Lower leg skin (tissue), 4 donors: Measurements from ENCODE around the gene MIP. TPM values are rescaled to one million over a fixed set of nuclear protein-coding genes. Genes with fewer than 3 reads are reported as not detected.

Experiments used
- DNase-seq, 2 donors: peaks; one replicate each; pipeline ENCODE4 v3.0.0-alpha.2; 2019; ENCODE audit warnings: low spot score in 2 of 2
- H3K4me3 ChIP-seq: fragments of 200-600 bp; sonication (generic); 2 replicates; pipeline ENCODE4 v1.5.1; 2017; ENCODE audit warnings: mild to moderate bottlenecking, low read depth; ENCODE audit not compliant: poor library complexity, severe bottlenecking
- POLR2A ChIP-seq, 2 donors: fragments of 450-650 bp; IDR thresholded peaks; one replicate each; pipeline ENCODE4 v1.6.1; 2016 to 2017; ENCODE audit warnings: antibody characterized with exemption in 2 of 2, mild to moderate bottlenecking in 1 of 2, moderate library complexity in 1 of 2
- WGBS, 2 donors: methylation state at CpG; one replicate each; pipeline ENCODE4 v1.1.5; 2018; 5-methylcytosine and 5-hydroxymethylcytosine counted together
- intact Hi-C: fragments of 100-400 bp; cut with DNase I; formaldehyde crosslinking; loops from one replicate; pipeline ENCODE4 v1.15.0; 2023; ENCODE audit warnings: low total_unique reads
- total RNA-seq, 4 donors: library from RNA; depleted of rRNA; stranded (reverse); fragments of >200 nt; gene quantifications; one replicate each; pipeline ENCODE4 v1.1.0, GENCODE V29; 2016
- TF ChIP-seq, protein P1 (sequence below), 3 donors: fragments of 450-650 bp; IDR thresholded peaks; one replicate each; pipeline ENCODE4 v1.5.1; 2016; ENCODE audit warnings: antibody characterized with exemption in 3 of 3, mild to moderate bottlenecking in 3 of 3, moderate library complexity in 2 of 3

Gene MIP
- total RNA-seq, 4 donors from 2014 or later, result not detected

- H3K4me3 ChIP-seq, result peak within 1 kb of the TSS; percentile 57
- WGBS, 2 donors, result 0% methylated on average over 43 of the region's 43 CpGs
- intact Hi-C loops, result loop anchor here (5.0 kb wide), 1 partner anchor 276 kb away; no protein-coding TSS in a partner anchor
- TF ChIP-seq, protein P1, sequence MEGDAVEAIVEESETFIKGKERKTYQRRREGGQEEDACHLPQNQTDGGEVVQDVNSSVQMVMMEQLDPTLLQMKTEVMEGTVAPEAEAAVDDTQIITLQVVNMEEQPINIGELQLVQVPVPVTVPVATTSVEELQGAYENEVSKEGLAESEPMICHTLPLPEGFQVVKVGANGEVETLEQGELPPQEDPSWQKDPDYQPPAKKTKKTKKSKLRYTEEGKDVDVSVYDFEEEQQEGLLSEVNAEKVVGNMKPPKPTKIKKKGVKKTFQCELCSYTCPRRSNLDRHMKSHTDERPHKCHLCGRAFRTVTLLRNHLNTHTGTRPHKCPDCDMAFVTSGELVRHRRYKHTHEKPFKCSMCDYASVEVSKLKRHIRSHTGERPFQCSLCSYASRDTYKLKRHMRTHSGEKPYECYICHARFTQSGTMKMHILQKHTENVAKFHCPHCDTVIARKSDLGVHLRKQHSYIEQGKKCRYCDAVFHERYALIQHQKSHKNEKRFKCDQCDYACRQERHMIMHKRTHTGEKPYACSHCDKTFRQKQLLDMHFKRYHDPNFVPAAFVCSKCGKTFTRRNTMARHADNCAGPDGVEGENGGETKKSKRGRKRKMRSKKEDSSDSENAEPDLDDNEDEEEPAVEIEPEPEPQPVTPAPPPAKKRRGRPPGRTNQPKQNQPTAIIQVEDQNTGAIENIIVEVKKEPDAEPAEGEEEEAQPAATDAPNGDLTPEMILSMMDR (IDR thresholded peaks at IDR 0.05), result no peak
- peak in 1 of 2 donors; percentile 35 for TF ChIP-seq POLR2A (IDR thresholded peaks at IDR 0.05)
- peak; percentile 92 to 98 for DNase-seq
These were observed 14.0 kb upstream of the MIP start, which contains the start of gene SPRYD4 for GRCh38 chr12:56468216-56469006. SPRYD4 (plus strand) TSS chr12:56468578; CDS start chr12:56468592, 14 bp downstream.

GRCh38 chr12:56462565-56462964 is 8.1 kb upstream of the MIP start:
- intact Hi-C loops, result no loop called here
- H3K4me3 ChIP-seq, result no peak overlapping the region
- no peak for DNase-seq
- TF ChIP-seq, protein P1 (IDR thresholded peaks at IDR 0.05), result no peak
- TF ChIP-seq POLR2A (IDR thresholded peaks at IDR 0.05), result no peak

GRCh38 chr12:56461235-56462159 is 7.0 kb upstream of the MIP start:
- intact Hi-C loops, result no loop called here
- WGBS, 2 donors, result 87 to 91% methylated on average over 11 of the region's 11 CpGs
- DNase-seq, result no peak
- TF ChIP-seq POLR2A (IDR thresholded peaks at IDR 0.05), result no peak
- TF ChIP-seq, protein P1 (IDR thresholded peaks at IDR 0.05), result no peak
- no peak overlapping the region for H3K4me3 ChIP-seq

DNA sequence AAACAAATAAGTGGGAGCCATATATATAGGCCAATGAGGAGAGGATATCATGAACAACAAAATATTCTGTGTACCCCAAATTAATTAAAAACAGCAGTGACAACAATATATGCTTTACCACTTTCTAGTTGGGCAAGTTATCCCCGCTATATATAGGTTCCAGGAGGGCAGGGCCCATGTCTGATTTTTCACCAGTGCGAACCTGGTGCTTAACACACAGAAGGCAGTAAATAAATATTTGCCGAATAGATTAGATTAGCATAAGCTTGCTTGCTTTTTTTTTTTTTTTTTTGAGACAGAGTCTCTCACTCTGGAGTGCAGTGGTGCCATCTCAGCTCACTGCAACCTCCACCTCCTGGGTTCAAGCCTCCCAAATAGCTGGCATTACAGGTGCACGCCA is 3.4 kb upstream of the MIP start:
- TF ChIP-seq POLR2A (IDR thresholded peaks at IDR 0.05), result no peak
- TF ChIP-seq, protein P1 (IDR thresholded peaks at IDR 0.05), result no peak
- intact Hi-C loops, result no loop called here
- WGBS, 2 donors, result 90 to 94% methylated on average over 4 of the region's 4 CpGs
- DNase-seq, result no peak
- no peak overlapping the region for H3K4me3 ChIP-seq

DNA sequence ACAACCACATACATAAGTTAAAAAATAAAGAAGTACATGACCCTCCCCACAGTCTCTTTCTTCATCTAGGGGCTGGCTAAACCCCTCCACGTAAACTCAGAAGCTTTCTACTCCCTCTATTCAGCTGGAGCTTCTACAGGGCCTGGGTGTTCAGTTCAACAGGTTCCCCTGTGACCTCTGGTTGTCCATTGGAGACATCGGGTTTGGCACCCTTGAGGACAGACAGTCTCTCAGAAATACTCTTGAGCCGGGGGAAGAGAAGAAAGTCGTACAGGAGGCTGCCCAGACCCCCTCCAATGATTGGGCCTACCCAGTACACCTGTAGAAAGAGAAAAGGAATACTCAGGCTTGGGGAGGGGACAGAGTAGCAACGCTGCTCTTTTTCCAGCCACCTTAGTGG is 3.3 kb downstream of the MIP start:
- WGBS, 2 donors, result 87 to 92% methylated on average over 5 of the region's 5 CpGs
- intact Hi-C loops, result no loop called here
- TF ChIP-seq POLR2A (IDR thresholded peaks at IDR 0.05), result no peak
- TF ChIP-seq, protein P1 (IDR thresholded peaks at IDR 0.05), result no peak
- H3K4me3 ChIP-seq, result no peak overlapping the region
- no peak for DNase-seq
